CD4-positive, alpha-beta T cell treated with Interleukin-6 for 4 hours (primary cell): Measurements from ENCODE around the gene NRL.

Experiments used
- DNase-seq: peaks from one replicate; pipeline ENCODE4 v3.0.0-alpha.2; 2020; ENCODE audit warnings: mixed read lengths

The NRL gene

DNA sequence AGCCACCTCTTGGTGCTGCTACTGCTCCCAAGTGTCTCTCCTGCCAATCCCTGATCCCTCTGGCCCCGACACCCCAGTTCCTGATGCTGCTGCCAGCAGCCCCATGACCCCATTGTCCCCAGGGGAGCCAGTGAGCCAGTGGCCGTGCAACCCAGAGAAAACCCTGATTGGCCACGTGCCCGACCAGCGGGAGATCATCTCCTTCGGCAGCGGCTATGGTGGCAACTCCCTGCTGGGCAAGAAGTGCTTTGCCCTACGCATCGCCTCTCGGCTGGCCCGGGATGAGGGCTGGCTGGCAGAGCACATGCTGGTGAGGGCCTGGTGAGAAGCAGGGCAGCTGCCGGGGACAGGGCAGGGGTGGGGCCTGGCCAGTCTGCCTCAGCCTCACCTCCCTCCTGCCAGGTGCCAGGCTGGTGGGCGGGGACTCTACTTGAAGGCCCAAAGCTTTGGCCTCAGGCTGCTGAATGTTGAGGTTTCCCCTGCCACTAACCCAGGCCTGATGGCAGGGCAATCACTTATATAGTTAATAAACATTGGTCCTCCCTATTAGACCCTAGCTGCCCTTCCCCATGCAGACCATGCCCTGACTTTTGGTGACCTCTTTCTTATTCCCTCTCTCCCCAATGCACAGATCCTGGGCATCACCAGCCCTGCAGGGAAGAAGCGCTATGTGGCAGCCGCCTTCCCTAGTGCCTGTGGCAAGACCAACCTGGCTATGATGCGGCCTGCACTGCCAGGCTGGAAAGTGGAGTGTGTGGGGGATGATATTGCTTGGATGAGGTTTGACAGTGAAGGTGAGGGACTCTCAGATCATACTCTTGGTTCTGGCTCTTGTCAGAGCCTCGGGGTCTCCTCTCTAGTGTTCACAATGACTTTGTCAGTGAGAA is 15.6 kb downstream of the NRL start:
- DNase-seq: no peak

DNA sequence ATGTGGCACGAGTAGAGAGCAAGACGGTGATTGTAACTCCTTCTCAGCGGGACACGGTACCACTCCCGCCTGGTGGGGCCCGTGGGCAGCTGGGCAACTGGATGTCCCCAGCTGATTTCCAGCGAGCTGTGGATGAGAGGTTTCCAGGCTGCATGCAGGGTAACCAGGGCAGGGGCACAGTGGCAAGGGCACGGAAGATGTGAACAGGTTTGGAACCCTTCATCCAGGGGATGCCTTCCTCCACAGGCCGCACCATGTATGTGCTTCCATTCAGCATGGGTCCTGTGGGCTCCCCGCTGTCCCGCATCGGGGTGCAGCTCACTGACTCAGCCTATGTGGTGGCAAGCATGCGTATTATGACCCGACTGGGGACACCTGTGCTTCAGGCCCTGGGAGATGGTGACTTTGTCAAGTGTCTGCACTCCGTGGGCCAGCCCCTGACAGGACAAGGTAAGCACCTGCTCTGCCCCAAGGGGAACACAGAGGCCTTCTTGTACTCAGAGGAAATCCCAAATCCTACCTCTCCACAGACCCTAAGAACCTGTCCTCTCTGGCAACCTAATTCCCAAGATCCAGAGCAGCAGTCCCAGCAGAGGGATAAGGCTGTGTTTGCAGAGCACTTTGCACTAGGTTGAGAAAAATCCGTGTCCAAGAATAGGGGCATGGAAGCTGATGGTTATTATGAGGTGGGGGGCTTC is 16.4 kb downstream of the NRL start:
- DNase-seq: no peak

DNA sequence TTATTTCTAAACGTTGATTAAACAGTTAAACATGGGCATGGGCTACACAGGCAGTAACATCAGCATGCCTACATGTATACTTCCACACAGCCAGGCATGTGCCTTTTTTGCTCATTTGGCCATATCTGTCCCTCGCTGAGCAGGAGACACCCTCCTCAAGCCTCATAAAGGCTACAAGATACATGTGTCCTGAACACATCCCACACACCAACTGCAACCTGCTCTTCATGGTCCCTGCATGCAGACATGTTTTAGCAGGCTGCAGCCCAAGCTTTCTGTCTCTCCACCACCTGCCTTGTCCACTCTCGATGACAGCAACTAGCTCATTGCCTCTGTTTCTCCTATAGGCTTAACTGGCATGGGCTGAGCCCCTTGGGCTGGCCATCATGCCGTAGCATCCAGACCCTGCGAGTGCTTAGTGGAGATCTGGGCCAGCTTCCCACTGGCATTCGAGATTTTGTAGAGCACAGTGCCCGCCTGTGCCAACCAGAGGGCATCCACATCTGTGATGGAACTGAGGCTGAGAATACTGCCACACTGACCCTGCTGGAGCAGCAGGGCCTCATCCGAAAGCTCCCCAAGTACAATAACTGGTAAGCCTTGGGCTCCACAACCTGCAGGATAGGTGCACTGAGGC is 18.1 kb downstream of the NRL start:
- DNase-seq: no peak

DNA sequence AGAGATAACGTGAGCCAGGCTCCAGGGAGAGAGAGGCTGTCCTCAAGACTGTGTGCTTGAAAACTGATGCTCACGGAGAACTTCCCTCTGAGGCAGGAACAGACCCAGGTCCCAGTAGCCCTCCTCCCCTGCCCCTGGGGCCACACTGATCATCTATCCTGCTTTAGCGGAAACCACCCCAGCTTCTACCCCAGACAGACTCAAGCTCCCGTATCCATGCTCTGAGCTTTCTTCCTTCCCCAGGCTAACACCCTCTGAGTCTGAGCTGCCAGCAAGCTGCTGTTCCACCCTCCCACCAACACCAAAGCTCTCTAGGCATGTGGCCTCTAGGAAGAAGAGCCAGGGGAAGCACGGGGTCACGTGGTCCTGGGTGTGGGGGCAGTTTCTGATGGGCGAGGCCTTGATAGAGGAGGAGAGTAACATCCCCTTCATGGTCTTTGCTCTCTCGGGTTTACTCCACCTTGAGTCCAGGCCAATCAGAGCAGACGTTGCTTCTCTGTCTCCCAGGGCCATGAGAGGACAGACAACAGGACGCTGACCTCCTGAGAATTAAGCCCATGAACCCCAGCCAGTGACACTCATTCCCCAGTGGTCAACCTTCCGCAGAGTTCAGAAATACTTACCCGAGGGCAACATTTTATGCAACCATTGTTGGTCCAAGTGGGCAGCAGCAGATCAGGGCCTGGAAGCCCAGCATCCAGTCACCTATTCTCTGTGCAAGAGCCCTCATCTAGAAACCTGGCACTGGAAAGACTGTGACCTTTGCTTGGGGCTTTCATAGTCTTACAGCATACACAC is 19.3 kb downstream of the NRL start:
- DNase-seq: peak; percentile 29

DNA sequence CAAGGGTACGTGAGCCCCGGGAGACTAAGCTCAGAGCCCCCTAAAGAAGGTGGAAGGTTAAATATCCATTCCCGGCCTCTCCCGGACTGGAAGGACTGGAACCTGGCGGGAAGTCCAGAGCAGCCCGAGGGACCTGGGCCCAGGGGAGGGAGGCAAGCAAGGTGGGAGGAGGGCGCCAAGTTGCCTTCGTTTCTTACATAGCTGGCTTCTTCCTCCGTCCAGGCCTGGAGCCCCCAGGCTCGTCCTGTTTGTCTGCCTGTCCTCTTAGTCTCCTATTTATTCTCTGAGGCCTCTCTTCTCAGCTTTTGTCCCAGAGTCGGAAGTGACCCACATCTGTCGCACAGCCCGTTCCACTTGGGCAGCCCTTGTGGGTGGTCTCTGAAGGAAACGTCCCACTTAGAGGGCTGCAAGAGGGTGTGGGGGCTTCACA is 19.9 kb downstream of the NRL start:
- DNase-seq: peak; percentile 10

DNA sequence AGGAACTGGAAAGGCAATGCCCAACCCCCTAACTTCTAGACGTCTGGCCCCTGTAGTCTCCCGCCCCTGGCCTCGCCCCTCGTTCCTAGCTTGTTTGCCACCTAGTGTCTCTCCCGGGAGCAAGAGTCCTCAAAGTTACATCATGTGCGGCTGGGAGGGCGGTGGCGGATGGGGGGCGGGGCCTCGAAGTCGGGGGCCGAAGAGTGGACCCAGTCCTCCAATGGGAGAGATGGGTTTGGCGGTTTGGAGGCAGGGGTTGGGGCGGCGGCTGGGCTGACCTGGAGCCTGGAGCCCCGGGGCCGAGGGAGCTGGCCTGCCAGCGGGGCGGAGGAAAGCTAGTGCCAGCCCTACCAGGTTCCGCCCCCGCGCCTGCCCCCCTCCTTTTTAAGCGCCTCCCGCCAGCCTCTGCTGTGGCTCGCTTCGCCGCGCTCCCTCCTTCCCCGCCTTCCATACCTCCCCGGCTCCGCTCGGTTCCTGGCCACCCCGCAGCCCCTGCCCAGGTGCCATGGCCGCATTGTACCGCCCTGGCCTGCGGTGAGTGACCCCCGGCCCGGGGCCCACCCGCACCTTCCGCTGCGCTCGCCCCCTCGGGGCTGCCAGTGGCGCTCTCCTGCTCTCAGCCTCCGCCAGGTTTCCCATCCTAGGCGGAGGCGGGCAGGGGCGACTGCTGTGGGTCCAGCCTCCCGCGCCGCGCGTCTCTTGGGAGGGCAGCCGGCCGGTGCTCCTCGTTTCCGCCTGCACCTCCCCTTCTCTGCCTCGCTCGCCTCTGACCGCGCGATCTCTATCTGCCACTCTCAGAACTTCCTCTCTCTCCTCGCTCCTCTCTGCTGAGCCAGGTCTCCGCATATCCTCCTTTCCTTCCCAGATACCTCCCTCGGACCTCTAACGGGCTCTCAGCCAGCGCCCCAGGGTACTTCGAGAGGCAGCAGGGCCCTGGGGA is 20.6 kb downstream of the NRL start, which contains the start of gene PCK2:
Gene PCK2 (plus strand): TSS at position 411 of the 940 bp plus-strand sequence. CDS start 95 bp downstream, at position 506.
- DNase-seq: peak; percentile 83

DNA sequence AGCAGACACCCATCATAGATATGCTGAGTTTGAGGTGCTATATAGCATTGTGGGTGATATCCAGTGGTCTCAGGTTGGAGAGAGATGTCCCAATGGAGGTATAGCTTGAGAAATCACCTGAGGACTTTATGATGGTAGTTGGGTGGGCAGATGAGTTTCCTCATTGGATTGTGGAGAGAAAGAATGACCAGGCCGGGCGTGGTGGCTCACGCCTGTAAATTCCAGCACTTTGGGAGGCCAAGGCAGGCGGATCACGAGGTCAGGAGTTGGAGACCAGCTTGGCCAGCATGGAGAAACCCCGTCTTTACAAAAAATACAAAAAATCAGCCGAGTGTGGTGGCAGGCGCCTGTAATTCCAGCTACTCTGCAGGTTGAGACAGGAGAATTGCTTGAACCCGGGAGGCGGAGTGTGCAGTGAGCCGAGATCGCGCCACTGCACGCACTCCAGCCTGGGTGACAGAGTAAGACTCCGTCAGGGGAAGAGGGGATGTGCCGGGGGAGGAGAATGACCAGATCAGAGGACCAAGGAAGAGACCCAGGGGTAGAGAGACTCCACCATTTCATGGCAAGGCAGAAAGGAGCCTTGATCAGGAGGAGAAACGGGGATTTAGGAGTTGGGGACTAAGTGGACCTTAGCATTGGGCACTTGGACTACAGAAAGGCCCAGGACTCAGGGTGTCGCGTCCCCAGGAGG is 21.4 kb downstream of the NRL start:
- DNase-seq: peak; percentile 13

DNA sequence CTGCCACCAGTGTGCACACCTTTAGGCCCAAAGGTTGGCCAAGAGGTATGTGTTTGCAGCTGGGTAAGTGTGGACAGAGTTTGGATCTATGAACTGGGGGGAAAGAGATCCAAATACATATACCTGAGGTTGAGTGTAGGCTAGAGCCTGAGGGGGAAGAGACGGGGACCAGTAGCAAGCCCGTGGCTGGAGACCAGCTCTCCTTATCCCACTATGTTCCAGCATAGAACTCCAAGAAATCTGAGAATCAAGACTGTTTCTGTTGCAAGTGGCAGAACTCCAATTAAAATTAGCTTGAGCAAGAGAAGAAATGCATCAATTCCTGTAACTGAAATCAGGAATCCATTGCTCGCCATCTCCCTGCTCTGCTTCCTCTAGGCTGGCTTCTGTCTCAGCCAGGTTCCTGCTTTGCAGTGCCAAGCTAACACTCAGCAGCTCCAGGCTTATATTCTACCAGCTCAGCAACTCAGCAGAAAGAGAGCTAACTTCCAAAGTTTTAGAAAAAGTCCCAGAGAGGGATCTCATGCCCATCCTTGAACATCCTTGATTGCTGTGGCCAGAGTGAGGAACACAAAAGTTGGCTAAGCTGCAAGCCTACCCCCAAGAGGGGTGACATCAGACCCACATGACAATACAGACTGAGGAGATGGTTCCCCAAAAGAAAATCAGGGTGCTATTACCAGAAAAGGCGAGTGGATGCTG is 22.1 kb downstream of the NRL start:
- no peak for DNase-seq

DNA sequence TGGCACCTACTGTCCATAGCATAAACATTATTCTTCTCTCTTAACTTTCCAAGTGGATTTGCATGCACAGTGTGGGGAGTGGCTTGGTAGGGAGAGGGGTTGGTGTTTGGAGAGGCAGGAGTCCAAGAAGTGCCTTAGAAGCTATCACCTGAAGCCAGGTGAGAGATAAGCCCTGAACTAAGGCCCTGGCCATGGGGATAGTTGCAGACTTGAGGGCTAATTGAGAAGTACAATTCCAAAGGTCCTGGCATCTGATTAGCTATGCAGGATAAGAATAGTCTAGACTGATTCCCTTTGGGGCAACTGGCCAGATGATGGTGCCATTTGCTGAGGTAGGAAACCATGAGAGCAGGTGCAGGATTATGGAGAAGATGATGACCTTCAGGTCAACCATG is 22.6 kb downstream of the NRL start:
- no peak for DNase-seq

DNA sequence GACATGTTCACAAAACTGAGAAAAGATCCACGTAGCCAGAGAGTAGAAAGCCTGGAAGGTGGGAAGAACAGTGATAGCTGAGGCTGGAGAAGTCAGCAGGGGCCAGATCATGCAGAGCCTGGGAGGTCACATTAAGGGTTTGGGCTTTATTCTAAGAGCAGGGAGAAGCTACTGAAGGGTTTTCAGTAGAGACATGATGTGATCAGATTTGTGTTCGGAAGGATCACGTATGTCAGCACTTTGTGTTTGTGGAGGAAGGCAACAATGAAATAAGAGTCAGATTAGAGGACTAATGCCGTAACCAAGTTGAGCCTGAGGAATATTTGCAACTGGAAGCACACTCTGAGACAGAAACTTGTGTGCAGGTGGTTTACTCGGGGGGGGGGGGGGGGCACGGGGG is 24.9 kb downstream of the NRL start:
- no peak for DNase-seq

DNA sequence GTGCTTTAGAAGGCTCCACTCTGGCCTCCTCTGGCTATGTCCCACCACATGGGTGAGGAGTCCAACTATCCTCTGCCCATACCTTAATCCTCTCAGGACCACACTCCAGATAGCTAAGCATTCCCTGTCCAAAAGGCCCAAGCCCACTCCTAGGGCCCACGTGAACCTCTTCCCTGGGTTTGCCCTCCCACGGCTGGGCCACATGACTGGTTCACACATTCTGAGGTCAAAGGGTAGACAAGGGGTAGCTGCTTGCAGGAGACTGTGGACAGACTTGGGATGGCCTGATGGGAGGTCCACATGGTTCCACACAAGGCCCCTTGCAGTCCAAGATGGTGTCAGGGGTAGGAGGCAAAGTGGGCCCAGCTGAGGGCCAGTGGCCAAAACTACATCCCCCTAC is 26.7 kb downstream of the NRL start:
- DNase-seq: no peak

DNA sequence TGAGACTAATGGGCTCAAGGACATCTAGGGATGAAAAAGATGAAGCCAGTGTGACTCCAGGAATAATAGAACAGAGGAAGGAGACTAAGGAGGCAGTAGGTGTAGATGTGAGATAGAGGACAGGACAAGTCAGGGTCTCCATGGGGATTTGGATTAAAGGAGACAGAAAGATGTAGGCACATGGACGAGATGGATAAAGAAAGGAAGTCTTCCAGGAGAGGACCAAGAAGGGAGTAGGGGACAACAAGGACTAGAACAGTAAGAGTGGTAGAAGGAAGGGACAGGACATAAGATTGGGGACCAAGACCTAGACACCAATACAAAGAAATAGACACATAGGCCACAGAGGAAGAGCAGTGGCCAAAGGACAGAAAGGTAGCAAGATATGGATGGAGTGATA is 27.7 kb downstream of the NRL start:
- no peak for DNase-seq

DNA sequence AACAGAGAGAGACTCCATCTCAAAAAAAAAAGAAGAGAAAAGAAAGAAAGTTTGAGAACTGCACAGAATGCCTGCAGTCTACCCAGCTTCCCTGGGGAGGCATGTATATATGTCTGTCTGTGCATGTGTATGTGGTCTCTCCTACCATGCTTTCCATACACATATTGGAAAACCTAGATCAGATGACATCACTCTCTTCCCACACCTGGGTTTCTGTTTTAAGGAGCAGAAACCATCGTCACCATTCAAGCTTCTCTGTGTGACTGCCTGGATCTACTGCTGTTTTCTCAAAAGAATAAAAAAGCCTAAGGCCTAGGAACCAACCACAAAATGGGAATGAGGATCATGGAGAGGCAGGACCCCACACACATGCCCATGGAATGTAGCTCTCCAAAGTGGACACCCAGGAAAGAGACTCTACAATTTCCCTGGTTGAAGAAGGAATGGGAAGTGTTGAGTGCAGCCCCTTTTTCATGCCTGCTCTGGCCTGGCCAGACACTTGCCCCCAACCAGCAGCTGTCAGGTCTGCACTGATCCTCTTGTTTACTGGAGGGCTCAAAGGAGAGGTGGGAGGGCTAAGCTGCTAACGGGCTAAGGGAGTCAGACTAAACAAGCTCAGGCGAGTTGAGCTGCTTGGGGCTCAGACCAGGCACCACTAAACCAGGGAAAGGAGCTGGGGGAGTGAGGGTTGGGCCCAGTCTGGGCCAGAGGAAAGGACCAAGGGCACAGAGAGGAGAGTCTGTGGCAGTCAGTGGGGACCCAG is 28.4 kb downstream of the NRL start:
- DNase-seq: no peak

DNA sequence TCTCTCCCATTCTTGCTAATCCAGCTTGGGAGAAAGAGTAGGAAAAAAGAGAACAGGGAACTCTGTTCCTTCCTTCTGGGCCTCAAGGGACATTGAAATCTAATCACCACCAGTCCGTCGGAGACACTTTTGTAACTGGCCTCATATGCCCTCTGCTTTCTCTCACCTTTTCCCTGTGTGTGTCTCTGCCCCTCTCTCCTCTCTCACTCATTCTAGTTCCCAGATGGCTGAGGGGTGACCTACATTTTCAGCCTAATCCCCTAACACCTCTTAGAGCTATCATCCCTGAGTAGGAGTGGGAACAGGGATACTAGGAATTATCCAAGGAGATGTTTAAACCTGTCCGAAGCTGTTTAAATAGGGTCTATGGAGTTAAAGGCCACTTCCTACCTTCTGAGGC is 29.5 kb downstream of the NRL start:
- no peak for DNase-seq

DNA sequence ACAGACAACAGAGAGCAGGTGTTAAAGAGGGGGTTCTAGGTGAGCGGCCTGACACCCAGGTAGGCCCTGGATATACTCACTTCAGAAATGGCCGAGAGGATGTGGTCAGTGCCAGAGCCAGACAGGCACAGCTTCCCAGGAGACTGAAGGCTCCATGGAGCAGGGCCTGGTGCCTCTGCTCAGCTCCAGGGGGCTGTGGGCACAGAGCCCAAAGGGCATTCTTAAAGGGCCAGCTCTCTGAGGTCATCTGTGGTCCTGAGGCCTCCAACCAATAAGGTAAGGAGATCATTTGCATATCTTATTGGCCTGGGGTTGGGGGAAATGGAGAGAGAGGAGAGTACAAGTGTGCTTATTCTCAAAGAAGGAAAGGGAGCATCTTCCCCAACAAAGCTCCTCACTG is 30.3 kb downstream of the NRL start:
- DNase-seq: no peak

DNA sequence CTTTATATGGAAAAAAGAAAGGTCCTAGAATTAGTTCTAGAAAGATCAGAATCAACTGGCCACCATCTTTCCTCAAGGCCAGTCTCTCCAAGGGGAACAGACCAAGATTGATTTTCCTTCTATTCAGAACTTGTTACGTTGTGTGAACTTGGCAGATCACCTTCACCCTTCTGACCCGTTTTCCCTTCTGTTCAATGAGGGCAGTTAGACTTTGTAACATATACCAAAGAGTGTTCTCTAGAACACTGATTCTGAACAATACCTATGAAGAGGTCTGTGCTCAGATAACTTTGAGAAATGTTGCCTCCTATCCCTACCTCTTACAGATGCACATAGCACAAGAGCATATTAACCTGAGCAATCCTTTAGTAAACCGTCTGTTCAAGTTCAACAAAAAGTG is 31.3 kb downstream of the NRL start:
- DNase-seq: no peak

DNA sequence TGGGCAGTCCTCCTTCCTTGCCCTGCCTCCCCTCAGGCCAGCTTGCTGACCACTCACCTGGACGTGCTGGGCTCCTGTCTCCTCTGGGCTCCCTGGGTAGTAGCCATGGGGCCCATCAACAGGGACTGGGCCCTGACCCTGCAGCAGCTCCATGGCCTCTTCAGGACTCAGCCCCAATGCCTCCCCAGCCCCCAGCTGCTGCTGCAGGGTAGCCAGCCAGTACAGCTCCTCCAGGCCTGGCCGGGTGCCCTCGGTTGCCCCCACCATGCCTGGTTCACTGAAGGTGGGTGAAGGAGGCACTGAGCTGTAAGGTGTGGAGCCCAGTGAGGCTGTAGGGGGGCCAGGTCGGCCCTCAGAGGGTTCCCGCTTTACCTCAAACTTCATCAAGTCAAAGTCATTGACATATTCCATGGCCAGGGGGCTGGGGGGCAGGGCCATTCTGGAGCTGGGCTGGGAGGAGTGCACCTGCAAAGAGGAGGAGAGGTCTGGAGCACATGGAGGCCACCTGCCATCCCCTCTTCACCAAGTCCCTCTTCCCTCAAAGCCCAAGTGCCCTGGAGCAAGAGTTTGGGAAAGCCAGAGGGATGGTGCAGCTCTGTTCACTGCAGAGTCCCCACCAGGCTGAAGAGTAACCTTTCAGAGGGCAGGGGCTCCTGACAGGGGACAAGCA is 32.2 kb downstream of the NRL start:
- no peak for DNase-seq

DNA sequence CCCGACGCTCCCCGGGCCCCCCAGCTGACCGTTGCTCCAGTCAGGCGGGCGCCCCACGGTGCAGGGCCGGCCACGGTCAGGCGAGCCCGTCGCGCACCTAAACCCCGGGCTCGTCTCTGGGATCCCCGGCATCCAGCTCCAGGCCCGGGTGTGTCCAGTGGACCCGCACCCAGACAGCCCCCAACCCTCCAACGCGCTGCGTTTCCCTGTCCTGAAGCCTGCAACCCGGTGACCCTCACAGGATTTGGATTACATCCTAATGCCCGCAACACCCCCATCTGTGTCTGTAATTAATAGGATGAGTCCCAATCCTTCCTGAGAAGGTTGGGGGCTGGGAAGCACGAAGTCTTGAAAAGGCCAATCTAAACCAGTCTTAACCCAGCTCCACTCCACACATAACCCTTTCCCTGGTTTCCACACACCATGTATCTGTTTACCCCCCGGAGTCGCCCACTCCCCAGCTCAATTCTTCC is 33.0 kb downstream of the NRL start:
- DNase-seq: no peak
